Measurements from ENCODE around the gene C16orf82. TPM values are rescaled to one million over a fixed set of nuclear protein-coding genes. Genes with fewer than 3 reads are reported as not detected.

Gene C16orf82
- total and polyA plus RNA-seq, 2 of the 8 experiments (the other 6 are each of a cell fraction or from before 2014, with no cell fraction given), result not detected

GRCh38 chr16:27106305-27106704 lies 39.6 kb downstream of the C16orf82 start:
- Histone ChIP-seq H4K20me1 (replicated peaks in 1 of 2; ENCODE audit: control insufficient read depth in 1 of 2, insufficient read depth in 2 of 2, low read length in 2 of 2) (no peaks in the 10 kb centered on the region), H3K4me1 (replicated peaks in 1 of 4; ENCODE audit: control insufficient read depth in 3 of 4, insufficient read depth in 4 of 4, low read length in 3 of 4) (peaks cover 0 to 6% (median 1%) of the 10 kb centered on the region in 4 experiments; a peak in 5 of 7 replicates), H3K36me3 (ENCODE audit: control insufficient read depth in 2 of 4, insufficient read depth in 4 of 4, low read length in 3 of 4) (no peaks in the 10 kb centered on the region), H3K14ac (ENCODE audit: insufficient read length) (no peak overlapping the region), H3K23ac (ENCODE audit: insufficient read length) (no peak overlapping the region), H3K18ac (ENCODE audit: extremely low read depth, low read length) (no peak overlapping the region), H2AFZ (ENCODE audit: low read length) (no peak overlapping the region), H4K91ac (replicated peaks; ENCODE audit: insufficient read length, low read length) (no peak overlapping the region), H3K9ac (replicated peaks in 1 of 4; ENCODE audit: extremely low read depth in 1 of 4, low read depth in 3 of 4, low read length in 3 of 4) (no peak overlapping the region), H3K27ac (ENCODE audit: low read depth, low read length) (no peak overlapping the region), H3K79me1 (ENCODE audit: low read depth, low read length) (no peaks in the 10 kb centered on the region), H3K4me3 (ENCODE audit: extremely low read depth in 1 of 4, insufficient read depth in 2 of 4, low read depth in 3 of 4, low read length in 4 of 4) (no peak overlapping the region), H2BK20ac (ENCODE audit: low read length) (0 out of 2 replicates have a peak overlapping the region, but pooled peaks have one; percentile 48), H2BK15ac (ENCODE audit: low read length) (0 out of 2 replicates have a peak overlapping the region, but pooled peaks have one; percentile 61), H3K56ac (replicated peaks; ENCODE audit: insufficient read length, low read depth, low read length) (no peak overlapping the region), H4K5ac (ENCODE audit: insufficient read length, low read depth, low read length) (no peak overlapping the region), H3K4me2 (ENCODE audit: insufficient read depth in 1 of 2, low read depth in 2 of 2, low read length in 2 of 2) (no peak overlapping the region), H2AK5ac (ENCODE audit: low read depth, low read length) (no peak overlapping the region), H2BK120ac (replicated peaks; ENCODE audit: low read depth, low read length) (no peak overlapping the region), H4K8ac (ENCODE audit: extremely low read depth, insufficient read depth, low read length) (no peak overlapping the region), H3K9me3 (ENCODE audit: insufficient read depth in 2 of 2, low read depth in 1 of 2, low read length in 1 of 2) (no peaks in the 10 kb centered on the region), H2BK5ac (ENCODE audit: low read depth, low read length) (no peak overlapping the region), H3K23me2 (ENCODE audit: low read depth, low read length) (peaks cover 3% of the 10 kb centered on the region; the same call in 1 of the 2 replicates), H3K79me2 (ENCODE audit: control insufficient read depth in 1 of 2, insufficient read depth in 2 of 2, low read length in 2 of 2) (no peaks in the 10 kb centered on the region), H3K27me3 (replicated peaks in 1 of 4; ENCODE audit: control insufficient read depth in 3 of 4, extremely low read depth in 1 of 4, insufficient read depth in 3 of 4, low read length in 3 of 4) (no peaks in the 10 kb centered on the region), H2BK12ac (ENCODE audit: low read depth, low read length) (no peak overlapping the region), H3K4ac (replicated peaks; ENCODE audit: insufficient read length, low read depth, low read length) (no peak overlapping the region)
- no peak for DNase-seq (ENCODE audit: low read depth in 1 of 2, low spot score in 2 of 2)
- CTCF ChIA-PET (ENCODE audit: partially characterized antibody), result interaction anchor here (0.7 to 1.7 kb wide), 4 partner anchors 13 to 284 kb away, joined by 3 to 6 read pairs (median 5); no protein-coding TSS in a partner anchor
- 84% methylated on average over 6 of the region's 6 CpGs; no CpG with 5 or more reads in 1 of the 2 experiments for WGBS, 2 experiments (ENCODE audit: extremely low coverage in 1 of 2, insufficient coverage in 1 of 2, insufficient read length in 1 of 2, insufficient replicate concordance in 2 of 2, low coverage in 1 of 2, low lambda C conversion rate in 2 of 2, missing lambda C conversion rate in 1 of 2)
- FAIRE-seq, result no peak
- POLR2A ChIA-PET (ENCODE audit: partially characterized antibody), result no interaction called here
- no peak for TF ChIP-seq RAD21 (IDR thresholded peaks at IDR 0.05 in 1 of 2, conservative IDR thresholded peaks at IDR 0.05 in 1 of 2; ENCODE audit: low read depth in 2 of 2, low read length in 2 of 2)
- TF ChIP-seq EGR1 (IDR thresholded peaks at IDR 0.05; ENCODE audit: borderline replicate concordance, low read depth, low read length), result no peak
- no peak for TF ChIP-seq ASH2L (IDR thresholded peaks at IDR 0.05; ENCODE audit: low read length)
- no peak for TF ChIP-seq PHF8 (conservative IDR thresholded peaks at IDR 0.05; ENCODE audit: low read depth, low read length)
- no peak for TF ChIP-seq CBX8 (IDR thresholded peaks at IDR 0.05; ENCODE audit: borderline replicate concordance, low read depth, low read length)
- no peak for TF ChIP-seq MAX (IDR thresholded peaks at IDR 0.05)
- TF ChIP-seq SP1 (IDR thresholded peaks at IDR 0.05; ENCODE audit: low read depth, low read length), result no peak
